GM12873 (cell line): ENCODE results near the gene SLC6A6.

Experiments used
- CTCF ChIP-seq: IDR thresholded peaks from 2 replicates; pipeline ENCODE4 v1.5.1; 2012; ENCODE audit warnings: low read depth, mild to moderate bottlenecking, moderate library complexity, low read length, control low read depth; ENCODE audit not compliant: insufficient read depth; ENCODE audit errors: missing control alignments

SLC6A6 gene

GRCh38 chr3:14368885-14369284, 33.5 kb upstream of the SLC6A6 start:
- no peak for TF ChIP-seq CTCF

GRCh38 chr3:14369675-14370669, 32.4 kb upstream of the SLC6A6 start:
- no peak for TF ChIP-seq CTCF

- TF ChIP-seq CTCF: no peak
Measured at GRCh38 chr3:14370720-14371572, 31.5 kb upstream of the SLC6A6 start.

- no peak for TF ChIP-seq CTCF
Measured at GRCh38 chr3:14371573-14372474, 30.6 kb upstream of the SLC6A6 start.

GRCh38 chr3:14372587-14372986, 29.8 kb upstream of the SLC6A6 start:
- no peak for TF ChIP-seq CTCF

- no peak for TF ChIP-seq CTCF
Measured at GRCh38 chr3:14373753-14374376, 28.5 kb upstream of the SLC6A6 start.
